ENCODE results near the gene PLA2G4B.

PLA2G4B gene

GRCh38 chr15:41888662-41889253 is 50.1 kb downstream of the PLA2G4B start:
- ATAC-seq (ENCODE audit: low read depth) = no peak
- no peaks in the 10 kb centered on the region for H3K36me3 ChIP-seq (ENCODE audit: low read depth)
- TF ChIP-seq CTCF (IDR thresholded peaks at IDR 0.05; ENCODE audit: poor library complexity, severe bottlenecking) = no peak
- no peaks in the 10 kb centered on the region for H3K9me3 ChIP-seq (ENCODE audit: severe bottlenecking)
- no peak overlapping the region for H3K4me3 ChIP-seq (ENCODE audit: severe bottlenecking)
- H3K27ac ChIP-seq (ENCODE audit: poor library complexity, severe bottlenecking) = no peak overlapping the region
- no peaks in the 10 kb centered on the region for H3K27me3 ChIP-seq (ENCODE audit: insufficient read depth, poor library complexity, severe bottlenecking)
- H3K4me1 ChIP-seq (ENCODE audit: insufficient read depth, poor library complexity, severe bottlenecking) = no peaks in the 10 kb centered on the region
- no peak for DNase-seq (ENCODE audit: low spot score)

GRCh38 chr15:41890050-41890690 is 51.5 kb downstream of the PLA2G4B start:
- H3K27me3 ChIP-seq (ENCODE audit: insufficient read depth, poor library complexity, severe bottlenecking) = no peaks in the 10 kb centered on the region
- H3K36me3 ChIP-seq (ENCODE audit: low read depth) = no peaks in the 10 kb centered on the region
- no peak for TF ChIP-seq CTCF (IDR thresholded peaks at IDR 0.05; ENCODE audit: poor library complexity, severe bottlenecking)
- peaks cover 12% of the 10 kb centered on the region for H3K4me1 ChIP-seq (ENCODE audit: insufficient read depth, poor library complexity, severe bottlenecking)
- DNase-seq (ENCODE audit: low spot score) (peak; percentile 55), ATAC-seq (ENCODE audit: low read depth) (no peak)
- no peak overlapping the region for H3K4me3 ChIP-seq (ENCODE audit: severe bottlenecking)
- no peak overlapping the region for H3K27ac ChIP-seq (ENCODE audit: poor library complexity, severe bottlenecking)
- no peaks in the 10 kb centered on the region for H3K9me3 ChIP-seq (ENCODE audit: severe bottlenecking)

- Histone ChIP-seq H3K4me1 (ENCODE audit: insufficient read depth, poor library complexity, severe bottlenecking) (peaks cover 17% of the 10 kb centered on the region), H3K36me3 (ENCODE audit: low read depth) (no peaks in the 10 kb centered on the region), H3K27ac (ENCODE audit: poor library complexity, severe bottlenecking) (no peak overlapping the region), H3K4me3 (ENCODE audit: severe bottlenecking) (no peak overlapping the region), H3K27me3 (ENCODE audit: insufficient read depth, poor library complexity, severe bottlenecking) (no peaks in the 10 kb centered on the region), H3K9me3 (ENCODE audit: severe bottlenecking) (no peaks in the 10 kb centered on the region)
- DNase-seq (ENCODE audit: low spot score) (no peak), ATAC-seq (ENCODE audit: low read depth) (no peak)
- TF ChIP-seq CTCF (IDR thresholded peaks at IDR 0.05; ENCODE audit: poor library complexity, severe bottlenecking) = no peak
Measured at GRCh38 chr15:41891226-41891625, 52.6 kb downstream of the PLA2G4B start.

GRCh38 chr15:41891946-41892345 is 53.3 kb downstream of the PLA2G4B start:
- H3K9me3 ChIP-seq (ENCODE audit: severe bottlenecking) = no peaks in the 10 kb centered on the region
- TF ChIP-seq CTCF (IDR thresholded peaks at IDR 0.05; ENCODE audit: poor library complexity, severe bottlenecking) = no peak
- no peaks in the 10 kb centered on the region for H3K36me3 ChIP-seq (ENCODE audit: low read depth)
- H3K4me1 ChIP-seq (ENCODE audit: insufficient read depth, poor library complexity, severe bottlenecking) = peaks cover 17% of the 10 kb centered on the region
- no peak for ATAC-seq (ENCODE audit: low read depth)
- no peaks in the 10 kb centered on the region for H3K27me3 ChIP-seq (ENCODE audit: insufficient read depth, poor library complexity, severe bottlenecking)
- DNase-seq (ENCODE audit: low spot score) = peak; percentile 57
- no peak overlapping the region for H3K27ac ChIP-seq (ENCODE audit: poor library complexity, severe bottlenecking)
- no peak overlapping the region for H3K4me3 ChIP-seq (ENCODE audit: severe bottlenecking)

All from RWPE2 (cell line).